GM18873 (cell line): ENCODE measurements around the gene GTF2H3.

Source experiments
- ATAC-seq: cut with Tn5 transposase; IDR thresholded peaks from one replicate; pipeline ENCODE4 v1.9.1; 2021; ENCODE audit warnings: mild to moderate bottlenecking, moderate library complexity, moderate number of reproducible peaks; ENCODE audit not compliant: unreplicated experiment, low FRiP score

Gene GTF2H3

DNA sequence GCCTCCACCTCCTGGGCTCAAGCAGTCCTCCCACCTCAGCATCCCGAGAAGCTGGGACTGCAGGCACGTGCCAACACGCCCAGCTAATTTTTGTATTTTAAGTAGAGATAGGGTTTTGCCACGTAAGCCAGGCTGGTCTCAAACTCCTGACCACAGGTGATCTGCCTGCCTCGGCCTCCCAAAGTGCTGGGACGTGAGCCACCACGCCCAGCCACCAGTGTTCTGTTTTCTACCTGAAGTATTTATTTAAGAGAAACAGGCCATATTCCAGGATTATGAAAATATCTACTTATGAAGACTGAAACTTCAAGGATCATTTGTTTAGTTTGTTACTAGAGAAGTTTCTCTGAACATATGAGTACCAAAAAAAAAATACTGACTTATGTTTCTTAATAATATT, 10.3 kb downstream of the GTF2H3 start:
- ATAC-seq: no peak

DNA sequence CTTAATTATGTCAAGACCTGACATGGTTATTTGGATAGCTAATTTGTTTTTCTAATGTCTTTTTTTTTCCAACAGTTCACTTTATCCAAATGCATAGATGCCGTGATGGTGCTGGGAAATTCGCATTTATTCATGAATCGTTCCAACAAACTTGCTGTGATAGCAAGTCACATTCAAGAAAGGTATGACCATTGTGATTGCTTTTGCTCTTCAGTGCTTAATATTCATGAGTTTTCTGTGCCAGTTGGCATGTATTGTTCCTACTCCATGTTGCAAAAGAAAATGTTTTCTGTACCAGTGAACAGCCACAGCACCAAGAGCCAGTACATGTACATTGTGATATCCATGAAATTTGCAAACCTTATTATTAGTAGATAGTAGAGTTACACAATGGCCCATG, 11.8 kb downstream of the GTF2H3 start:
- ATAC-seq: no peak

DNA sequence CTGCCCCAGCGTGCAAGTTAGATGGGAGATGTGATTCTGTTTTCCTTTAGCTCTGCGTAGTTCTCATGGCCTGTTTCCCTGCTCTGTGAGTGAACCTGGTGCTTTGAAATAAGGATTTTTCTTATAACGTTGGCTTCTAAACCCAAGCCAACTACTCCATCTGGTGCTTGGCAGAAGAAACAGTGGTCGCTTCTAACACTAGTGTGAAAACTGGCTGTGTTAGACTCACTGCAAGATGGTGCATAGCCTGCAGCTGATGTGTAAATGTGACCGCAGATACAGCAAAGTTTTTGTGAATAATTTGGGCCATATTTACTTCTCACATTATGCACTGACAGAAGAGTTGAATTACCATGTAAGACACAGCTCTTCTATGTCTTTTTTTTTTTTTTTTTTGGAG, 12.2 kb downstream of the GTF2H3 start:
- ATAC-seq: no peak

DNA sequence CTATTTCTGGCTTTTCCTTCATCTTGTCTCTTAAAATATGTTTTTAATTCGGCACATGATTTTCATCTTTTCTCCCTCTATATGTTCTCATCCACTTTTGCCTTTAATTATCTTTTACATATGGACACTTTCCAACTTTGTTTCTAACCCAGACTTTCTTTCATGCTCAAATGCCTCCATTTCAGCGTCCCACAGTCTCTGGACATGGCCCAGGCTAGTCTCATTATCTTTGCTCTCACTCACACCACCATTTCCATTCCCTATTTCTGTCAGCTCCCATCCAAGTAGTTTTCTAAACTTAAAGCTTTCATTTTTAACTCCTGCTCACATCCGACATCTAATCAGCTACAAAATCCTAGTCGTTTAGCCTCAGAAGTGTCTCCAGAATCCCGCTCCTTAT, 14.8 kb downstream of the GTF2H3 start:
- ATAC-seq: no peak

GRCh38 chr12:123654129-123654701, 20.6 kb downstream of the GTF2H3 start:
- ATAC-seq: no peak

GRCh38 chr12:123655420-123655819, 21.8 kb downstream of the GTF2H3 start:
- peak; percentile 84 for ATAC-seq

GRCh38 chr12:123656392-123656791, 22.8 kb downstream of the GTF2H3 start:
- no peak for ATAC-seq

DNA sequence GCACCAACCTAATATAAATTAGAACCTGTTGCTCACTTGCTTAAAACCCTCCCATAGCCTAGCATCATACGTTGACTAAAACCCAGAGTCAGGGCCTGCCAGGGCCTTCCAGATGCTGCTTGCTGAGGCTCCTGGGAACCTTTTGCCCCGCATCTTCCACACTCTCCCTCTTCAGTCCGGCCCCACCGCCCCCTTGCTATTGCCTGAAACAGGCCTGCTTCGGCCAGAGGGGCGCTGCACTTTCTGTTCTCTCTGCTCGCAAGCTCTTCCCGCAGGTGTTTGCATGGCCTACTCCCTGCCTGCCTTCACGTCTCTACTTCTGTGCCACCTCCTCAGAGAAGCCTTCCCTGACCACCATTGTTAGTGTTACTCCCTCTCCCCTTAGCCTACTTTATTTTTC, 23.6 kb downstream of the GTF2H3 start:
- ATAC-seq: no peak

GRCh38 chr12:123659996-123660727, 26.5 kb downstream of the GTF2H3 start:
- no peak for ATAC-seq

DNA sequence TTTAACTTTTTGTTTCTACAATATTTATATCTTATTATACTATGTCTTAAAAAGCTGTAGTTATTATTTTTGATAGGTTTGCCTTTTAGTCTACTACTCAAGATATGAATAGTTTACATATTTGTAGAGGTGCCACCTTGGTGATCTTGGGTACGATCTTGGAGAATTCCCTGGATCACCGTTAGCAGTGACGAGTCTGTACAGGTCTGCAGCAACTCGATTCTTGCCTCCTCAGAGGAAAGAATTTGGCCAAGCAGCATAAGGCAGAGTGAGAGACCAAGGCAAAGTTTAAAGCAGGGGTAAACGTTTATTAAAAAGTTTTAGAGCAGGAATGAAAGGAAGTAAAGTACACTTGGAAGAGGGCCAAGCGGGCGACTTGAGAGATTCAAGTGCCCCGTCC, 34.1 kb downstream of the GTF2H3 start:
- ATAC-seq: no peak

- peak; percentile 82 for ATAC-seq
Observed at GRCh38 chr12:123670882-123671728, 37.5 kb downstream of the GTF2H3 start, which contains the start of gene TCTN2. Gene TCTN2 (plus strand): TSS chr12:123671113. CDS start chr12:123671241, 128 bp downstream.

DNA sequence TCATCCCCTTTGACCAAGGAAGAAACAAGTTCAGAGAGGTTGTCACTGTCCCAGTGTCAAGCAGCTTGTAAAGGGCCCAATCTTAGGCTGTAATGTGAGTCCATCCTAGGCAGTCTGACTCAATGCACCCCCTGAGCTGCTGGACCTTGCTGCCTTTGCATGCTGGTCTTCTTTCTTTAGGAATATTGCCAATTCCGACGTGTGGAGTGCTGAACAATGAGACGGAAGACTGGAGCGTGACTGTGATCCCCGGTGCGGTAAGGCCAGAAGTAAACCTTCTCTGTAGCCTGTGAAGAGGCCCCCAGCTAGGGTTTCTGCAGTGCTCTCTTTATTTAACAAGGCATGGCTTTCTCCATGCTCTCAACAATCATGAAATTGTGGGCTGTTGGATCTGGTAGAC, 38.2 kb downstream of the GTF2H3 start:
- ATAC-seq: no peak

GRCh38 chr12:123675436-123675835, 41.8 kb downstream of the GTF2H3 start:
- no peak for ATAC-seq

DNA sequence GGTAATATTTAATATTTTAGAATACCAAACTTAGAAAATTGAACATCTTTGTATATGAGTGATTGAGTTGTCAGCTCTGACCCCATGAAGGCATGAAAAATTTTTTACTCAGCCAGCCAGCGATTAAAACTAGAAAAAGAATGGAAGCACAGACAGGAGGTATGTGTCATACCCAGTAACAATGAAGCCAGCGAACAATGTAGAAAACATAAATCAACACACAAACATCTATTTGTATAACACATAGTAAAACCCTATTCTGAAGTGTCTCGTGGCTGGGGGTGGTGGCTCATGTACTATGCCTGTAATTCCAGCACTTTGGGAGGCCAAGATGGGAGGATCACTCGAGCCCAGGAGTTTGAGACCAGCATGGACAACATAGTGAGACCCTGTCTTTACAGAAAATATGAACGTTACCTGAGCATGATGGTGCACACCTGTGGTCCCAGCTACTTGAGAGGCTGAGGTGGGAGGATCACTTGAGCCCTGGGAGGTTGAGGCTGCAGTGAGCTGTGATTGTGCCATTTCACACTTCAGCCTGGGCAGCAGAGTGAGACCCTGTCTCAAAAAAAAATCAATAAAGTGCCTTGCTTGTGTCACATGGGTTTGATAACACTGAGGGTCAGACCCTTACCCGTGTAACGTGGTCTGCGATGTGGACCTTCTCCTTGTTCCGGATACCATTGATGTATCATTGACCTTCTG, 43.1 kb downstream of the GTF2H3 start:
- no peak for ATAC-seq

DNA sequence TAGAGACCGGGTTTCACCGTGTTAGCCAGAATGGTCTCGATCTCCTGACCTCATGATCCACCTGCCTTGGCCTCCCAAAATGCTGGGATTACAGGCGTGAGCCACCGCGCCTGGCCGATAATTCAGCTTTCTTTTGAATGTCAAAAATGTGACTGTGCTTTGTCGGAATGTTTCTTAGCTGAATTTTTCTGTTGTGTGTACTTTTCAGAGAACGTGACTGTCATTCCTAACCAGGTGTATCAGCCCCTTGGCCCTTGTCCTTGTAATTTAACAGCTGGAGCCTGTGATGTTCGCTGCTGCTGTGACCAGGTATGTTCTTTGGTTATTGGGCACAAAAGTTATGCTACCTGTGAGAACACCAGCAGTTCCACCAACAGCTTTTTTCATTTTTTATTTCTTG, 45.4 kb downstream of the GTF2H3 start:
- ATAC-seq: no peak

DNA sequence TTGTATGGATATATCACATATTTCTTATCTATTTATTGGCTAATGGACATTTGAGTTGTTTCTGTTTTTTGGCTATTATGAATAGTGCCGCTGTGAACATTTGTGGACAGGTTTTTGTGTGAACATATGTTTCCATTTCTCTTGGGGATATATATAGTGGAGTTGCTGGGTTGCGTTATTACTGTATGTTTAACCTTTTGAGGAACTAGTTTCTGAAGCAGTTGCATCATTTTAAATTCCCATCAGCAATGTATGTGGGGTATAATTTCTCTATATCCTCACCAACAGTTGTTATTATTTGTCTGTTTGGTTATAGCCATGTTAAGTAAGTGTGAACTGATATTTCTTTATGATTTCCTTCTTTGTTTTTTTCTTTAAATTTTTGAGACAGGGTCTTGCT, 48.0 kb downstream of the GTF2H3 start:
- no peak for ATAC-seq

- no peak for ATAC-seq
Observed at GRCh38 chr12:123683964-123684363, 50.3 kb downstream of the GTF2H3 start.

DNA sequence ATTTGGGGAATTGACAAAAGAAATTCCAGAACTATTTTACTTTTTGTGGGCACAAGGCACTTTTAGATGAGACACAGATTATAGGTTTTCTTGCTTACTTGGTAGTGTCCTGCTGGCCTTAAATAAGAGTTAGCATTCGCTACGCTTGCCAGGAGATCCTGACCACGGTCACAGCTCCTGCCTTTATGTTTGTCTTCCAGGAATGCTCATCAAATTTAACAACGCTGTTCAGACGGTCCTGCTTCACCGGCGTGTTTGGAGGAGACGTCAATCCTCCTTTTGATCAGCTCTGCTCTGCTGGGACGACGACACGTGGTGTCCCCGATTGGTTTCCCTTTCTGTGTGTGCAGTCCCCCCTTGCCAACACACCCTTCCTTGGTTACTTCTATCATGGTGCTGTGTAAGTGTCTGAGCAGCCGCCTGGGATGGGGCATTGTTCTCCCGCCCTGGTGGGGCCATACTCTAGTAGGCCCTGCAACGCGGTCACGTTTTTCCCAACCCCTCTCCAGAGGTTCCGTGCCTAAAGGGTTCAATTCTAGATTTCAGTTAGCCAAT, 53.1 kb downstream of the GTF2H3 start:
- ATAC-seq: no peak

DNA sequence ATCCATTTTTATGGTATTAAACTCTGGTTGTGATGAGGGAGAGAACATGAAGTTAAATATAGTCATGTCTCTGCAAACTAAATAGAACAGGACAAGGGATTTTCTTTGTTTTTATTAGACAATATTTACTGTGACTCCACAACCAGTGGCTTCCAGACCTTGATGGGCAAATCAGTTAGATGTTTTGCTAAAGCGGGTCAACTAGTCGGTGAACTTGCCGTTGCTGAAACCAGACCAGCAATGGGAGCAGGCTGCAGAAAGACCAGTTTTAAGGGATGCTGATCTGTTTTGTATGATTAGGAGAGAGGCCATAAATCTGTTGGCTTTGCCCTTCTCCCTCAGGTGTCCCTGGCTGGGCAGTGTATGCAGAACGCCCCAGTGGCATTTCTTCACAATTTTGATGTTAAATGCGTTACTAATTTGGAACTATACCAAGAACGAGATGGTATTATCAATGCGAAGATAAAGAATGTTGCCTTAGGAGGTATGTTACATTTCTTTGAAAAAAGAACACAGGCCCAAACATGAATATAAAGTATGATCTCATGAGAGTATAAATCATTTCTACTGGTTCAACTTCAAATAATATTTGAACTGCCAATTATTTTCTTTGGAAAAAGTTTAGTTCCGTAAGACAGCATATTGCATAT, 56.7 kb downstream of the GTF2H3 start:
- no peak for ATAC-seq

GRCh38 chr12:123696207-123696606, 62.6 kb downstream of the GTF2H3 start:
- no peak for ATAC-seq
